GM18519 (cell line): ENCODE results near the gene KCNH5.
"Not testable (repeated sequence)": the region's sequence is repeated elsewhere in the genome, so short reads cannot be mapped to it uniquely, and the experiment has no call there.

ENCODE experiments used
- ATAC-seq: cut with Tn5 transposase; IDR thresholded peaks from one replicate; pipeline ENCODE4 v1.9.1; 2021; ENCODE audit warnings: mild to moderate bottlenecking, moderate library complexity; ENCODE audit not compliant: unreplicated experiment, low FRiP score

KCNH5 gene

GRCh38 chr14:62759796-62760195 is 285.5 kb downstream of the KCNH5 start:
- no peak for ATAC-seq

- ATAC-seq = not testable (repeated sequence)
Observed at GRCh38 chr14:62746881-62747280, 298.4 kb downstream of the KCNH5 start.

- no peak for ATAC-seq
Observed at GRCh38 chr14:62745496-62745895, 299.8 kb downstream of the KCNH5 start.

DNA sequence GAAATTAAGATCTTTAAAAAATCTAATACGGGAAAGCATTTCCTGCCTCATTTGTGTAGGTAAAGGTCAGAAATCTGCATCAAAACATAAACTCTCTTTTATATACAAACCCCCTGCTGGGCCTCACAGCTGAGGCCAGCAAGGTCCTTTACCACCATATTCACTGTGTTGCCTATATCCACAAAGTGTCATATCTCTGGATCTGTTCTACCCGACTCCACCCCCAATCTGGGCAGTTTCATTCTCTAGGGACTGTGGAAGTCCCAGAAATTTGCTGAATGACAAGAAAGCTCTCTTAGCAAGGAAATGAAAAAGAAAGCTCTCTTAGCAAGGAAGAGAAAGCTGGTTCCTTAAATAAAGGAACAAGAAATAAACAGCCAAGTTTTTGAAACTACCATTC is 301.7 kb downstream of the KCNH5 start:
- ATAC-seq = no peak

DNA sequence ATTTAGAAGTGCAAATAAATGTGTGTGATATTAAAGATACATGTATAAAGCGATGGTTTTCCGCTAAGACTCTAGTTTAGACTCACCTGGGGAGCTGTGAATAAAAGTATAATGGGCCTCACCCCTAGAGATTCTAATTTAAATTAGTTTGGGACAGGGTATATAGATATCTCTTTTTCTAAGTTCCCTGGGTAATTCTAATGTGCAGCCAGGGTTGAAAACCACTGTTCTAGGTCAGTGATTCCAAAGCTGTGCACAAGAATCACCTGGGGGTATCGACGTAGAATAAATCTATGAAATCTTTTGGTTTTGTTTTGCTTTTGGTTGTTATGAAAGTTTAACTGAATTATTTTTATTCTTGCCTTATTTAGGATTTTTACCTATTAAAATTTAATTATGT is 302.1 kb downstream of the KCNH5 start:
- no peak for ATAC-seq

GRCh38 chr14:62739647-62740046 is 305.6 kb downstream of the KCNH5 start:
- no peak for ATAC-seq

- ATAC-seq = no peak
Observed at GRCh38 chr14:62736048-62737043, 308.9 kb downstream of the KCNH5 start.

DNA sequence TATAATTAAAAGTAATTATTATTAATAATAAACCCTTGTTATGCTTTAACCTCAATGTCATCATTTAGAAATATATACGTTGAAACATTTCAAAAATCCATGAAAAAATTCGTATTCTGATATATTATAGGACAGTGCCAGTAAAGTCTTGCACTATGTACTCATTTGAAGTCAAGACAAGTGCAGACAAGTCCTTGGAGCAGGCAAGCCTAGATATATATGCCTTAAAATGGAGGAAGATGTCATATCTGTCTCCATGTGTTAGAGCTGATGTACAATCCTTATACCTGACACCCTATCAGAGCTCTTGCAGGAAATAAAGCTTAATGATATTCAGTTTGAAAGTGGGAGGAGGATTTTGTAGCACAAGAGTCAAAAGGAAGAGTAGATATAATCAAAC is 310.4 kb downstream of the KCNH5 start:
- ATAC-seq = no peak

DNA sequence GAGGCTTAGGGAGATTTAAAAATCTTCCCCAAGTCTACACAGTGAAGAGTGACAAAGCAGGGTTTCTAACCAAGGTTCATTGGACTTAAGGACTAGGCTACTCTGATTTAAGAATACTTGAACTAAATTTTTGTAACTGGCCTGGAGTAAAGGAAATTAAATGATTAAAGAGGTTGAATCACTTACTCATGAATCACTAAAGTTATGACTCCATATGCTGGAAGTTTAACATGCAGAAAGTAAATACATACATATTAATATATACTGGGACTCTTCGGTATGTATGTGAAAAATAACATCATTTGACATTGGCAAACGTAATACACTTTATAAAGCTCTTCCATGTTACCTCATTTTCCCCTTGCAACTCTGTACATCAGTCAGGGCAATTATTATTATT is 322.9 kb downstream of the KCNH5 start:
- ATAC-seq = no peak

DNA sequence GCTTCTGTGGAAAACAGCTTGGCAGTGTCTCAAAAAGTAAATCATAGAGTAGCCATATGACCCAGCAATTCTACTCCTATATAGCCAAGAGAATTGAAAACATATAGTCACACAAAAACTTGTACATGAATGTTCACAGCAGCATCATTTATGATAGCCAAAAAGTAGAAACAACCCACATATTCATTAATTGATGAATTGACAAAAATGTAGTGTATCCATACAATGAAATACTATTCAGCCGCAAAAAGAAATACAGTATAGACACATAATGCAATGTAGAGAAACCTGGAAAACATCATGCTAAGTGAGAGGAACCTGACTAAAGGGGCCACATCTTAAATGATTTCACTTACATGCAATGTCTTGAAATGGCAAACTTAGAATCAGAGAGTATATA is 326.6 kb downstream of the KCNH5 start:
- no peak for ATAC-seq

- ATAC-seq = no peak
Observed at GRCh38 chr14:62711351-62712023, 333.8 kb downstream of the KCNH5 start.

DNA sequence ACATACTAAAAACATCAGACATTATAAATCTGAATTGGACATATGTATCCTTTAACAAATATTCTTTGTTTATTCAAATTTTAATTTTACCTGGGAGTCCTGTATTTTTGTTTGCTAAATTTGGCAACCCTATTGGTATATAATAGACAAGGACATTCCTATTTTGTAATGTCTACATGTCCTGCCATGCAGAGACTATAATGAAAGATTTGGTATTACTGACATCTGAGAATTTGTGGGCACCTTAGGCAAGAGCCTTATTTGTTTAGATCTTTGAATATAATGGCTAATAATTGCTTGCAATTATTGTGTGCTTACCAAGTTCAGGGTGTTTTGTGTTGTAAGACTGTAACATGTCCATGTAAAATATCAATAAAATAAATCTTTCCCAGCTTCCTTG is 334.4 kb downstream of the KCNH5 start:
- ATAC-seq = no peak

DNA sequence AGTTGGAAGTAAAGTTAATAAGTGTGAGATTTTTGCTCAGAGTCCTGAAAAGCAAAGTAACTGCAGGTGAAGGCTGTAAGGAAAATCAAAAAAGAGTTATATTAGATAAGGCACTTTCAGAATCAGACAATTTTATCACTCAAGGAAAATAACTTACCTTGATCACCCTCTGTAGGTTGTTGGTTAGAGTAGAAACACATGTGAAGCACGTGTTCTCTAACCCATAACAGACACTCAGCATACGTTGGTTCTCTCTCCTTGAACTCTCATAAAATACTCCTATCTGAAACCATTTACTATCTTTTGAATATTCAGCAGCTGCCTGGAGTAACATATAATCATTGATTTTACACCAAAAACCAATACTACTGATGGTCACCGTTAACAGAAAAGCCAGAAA is 335.5 kb downstream of the KCNH5 start:
- ATAC-seq = no peak

DNA sequence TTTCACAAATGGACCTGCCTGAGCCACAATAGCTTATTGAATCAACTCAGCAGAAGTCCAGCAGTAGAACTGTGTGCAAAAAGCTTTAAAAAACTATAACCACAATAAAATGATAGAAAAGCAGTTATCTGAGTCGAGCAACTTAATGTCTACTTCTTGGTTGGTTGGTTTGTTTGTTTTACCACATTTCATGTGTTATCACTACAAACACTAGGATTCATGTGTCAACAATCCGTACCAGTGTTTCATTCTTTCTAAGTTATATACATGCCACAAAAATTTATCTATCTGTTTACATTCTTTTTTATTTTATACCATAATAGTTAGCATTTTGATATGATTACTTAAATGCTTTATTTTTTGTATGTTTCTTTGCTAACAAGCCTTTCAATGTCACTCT is 339.0 kb downstream of the KCNH5 start:
- ATAC-seq = no peak

DNA sequence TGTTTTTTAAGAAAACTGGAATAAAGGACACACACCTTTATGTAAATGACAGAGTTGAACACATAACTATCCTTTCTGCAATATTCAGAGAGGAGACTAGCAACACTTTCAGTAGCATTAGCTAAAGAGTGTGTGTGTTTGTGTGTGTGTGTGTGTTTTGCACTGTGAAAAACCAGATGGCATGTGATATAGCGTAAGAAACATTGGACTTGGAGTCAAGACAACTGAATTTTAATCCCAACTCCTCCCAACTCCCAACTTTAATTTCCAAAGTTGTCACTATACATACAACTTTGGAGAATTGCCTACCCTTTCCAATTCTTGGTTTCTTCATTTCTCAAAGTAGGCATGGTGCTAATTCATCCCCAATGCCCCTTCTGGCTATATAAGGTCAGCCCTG is 347.8 kb downstream of the KCNH5 start:
- ATAC-seq = no peak

GRCh38 chr14:62696929-62697328 is 348.3 kb downstream of the KCNH5 start:
- ATAC-seq = no peak

DNA sequence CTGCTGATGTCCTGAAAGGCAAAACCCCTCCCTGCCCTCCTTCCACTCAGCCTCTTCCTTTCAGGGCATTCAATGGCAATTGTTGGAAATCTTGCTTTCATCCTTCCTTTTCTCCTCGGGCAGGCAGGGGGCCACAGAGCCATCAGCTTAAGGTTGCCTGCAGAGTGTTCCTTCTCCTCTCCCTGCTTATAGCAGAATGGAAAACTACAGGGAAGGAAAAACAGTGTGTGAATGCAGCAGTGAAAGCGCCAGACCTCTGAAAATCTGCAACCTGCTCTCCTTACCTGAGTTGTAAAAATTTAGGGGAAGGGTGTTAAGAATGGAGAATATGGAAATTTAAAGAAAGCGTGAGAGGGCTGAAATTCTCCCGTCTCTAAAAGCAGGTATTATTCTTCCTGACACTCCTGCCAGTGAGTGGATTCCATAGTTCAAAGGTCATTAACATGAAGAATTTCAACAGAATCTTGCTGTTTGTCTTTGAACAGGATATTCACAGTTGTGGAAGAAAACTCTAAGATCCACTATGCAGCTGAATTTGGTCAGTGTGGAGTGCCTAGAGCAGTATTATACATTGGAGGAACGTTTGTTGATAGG is 348.8 kb downstream of the KCNH5 start:
- ATAC-seq = no peak

GRCh38 chr14:62694075-62694474 is 351.2 kb downstream of the KCNH5 start:
- no peak for ATAC-seq

DNA sequence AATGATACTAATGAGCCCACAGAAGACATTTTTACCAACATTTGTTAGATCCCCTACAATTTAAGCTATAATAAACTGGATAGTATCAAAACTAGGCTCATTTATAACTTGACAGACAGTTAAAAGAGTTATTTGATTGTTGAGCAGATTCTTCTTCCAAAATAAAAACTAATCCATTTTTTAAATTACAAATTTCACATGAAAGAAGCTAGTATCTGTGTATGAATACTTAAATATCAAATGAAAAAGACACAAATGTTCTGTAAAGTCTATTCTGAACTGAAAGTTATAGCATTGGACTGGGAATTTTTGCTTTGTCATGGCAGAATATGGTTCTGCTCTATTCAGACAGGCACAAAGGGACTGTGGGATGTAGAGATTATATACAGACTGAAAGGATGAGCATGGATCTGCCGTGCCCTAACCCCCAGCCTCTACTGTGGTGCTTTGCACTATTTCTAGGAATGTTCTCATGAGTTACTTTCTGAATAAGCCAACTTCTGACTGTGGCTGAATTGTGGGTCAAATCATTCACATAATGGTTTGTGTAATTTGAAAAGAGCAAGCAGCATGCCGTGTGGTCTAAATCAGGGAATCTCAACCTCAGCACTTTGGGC is 352.7 kb downstream of the KCNH5 start:
- no peak for ATAC-seq

GRCh38 chr14:62691647-62692489 is 353.4 kb downstream of the KCNH5 start:
- ATAC-seq = no peak
